ENCODE data around the gene KSR1. TPM values are rescaled to one million over a fixed set of nuclear protein-coding genes. Genes with fewer than 3 reads are reported as not detected.

Gene KSR1
- total RNA-seq, 2 donors from 2014 or later, result 15.5 to 23.8 TPM

DNA sequence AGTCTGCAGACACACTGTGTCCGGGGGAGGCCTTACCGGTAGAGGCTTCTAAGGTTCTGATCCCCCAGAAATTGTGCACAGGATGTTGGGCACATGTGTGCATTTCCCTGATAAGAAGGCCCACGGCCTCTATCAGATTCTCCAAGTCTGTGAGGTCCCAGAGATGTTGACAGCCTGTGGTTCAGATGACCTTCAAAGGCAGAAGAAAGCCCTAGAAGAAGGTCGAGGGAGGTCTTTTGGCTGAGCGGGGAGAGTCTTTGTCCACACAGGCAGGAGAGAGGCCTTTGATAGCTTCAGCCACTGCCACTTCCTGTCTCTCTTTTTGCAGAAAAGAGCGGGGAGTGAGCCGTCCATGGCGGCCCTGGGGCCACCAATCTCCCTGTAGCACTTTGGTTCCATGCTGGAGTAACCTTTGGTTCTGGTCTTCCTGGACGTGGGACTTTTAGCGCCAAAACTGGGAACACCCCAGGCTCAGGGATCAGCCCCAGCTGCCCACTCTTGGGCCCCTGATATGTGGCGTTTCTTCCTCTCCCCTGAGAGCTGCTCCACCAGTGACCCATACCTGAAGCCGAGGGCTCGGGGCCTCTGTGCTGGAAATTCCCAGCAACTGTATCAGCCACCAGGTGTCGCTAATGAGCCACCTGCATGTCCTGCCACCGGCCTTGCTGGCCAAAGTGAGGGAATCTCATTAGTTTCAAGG is 146.6 kb downstream of the KSR1 start:
- ATAC-seq, result peak; percentile 47 to 48
- intact Hi-C loops (cut with DNase I), result loop anchor here (2.0 to 10.0 kb wide), 7 partner anchors 111 to 366 kb away; no protein-coding TSS in a partner anchor

DNA sequence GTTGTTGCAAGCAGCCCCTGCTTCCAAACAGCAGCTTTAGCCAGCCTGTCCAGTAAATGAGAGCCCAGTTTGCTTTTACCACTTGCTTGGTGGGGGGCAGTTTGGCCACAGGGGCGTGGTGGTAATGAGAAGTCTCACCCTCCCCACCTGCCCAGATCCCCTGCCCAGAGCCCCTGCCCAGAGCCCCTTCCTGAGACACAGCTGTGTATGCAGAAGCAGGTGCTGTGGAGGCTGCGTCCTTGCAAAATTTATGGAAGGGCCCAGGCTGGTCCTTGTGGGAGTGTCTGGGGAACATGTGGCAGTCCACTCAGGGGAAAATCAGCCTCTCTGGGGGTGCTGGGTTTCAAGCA is 147.1 kb downstream of the KSR1 start:
- ATAC-seq (no peak), DNase-seq (no peak)
- intact Hi-C loops (cut with DNase I), result loop anchor here (2.0 to 10.0 kb wide), 7 partner anchors 111 to 367 kb away; no protein-coding TSS in a partner anchor

More for the DNA sequence above, 146.6 kb downstream of the KSR1 start:
- peak; percentile 80 for DNase-seq

DNA sequence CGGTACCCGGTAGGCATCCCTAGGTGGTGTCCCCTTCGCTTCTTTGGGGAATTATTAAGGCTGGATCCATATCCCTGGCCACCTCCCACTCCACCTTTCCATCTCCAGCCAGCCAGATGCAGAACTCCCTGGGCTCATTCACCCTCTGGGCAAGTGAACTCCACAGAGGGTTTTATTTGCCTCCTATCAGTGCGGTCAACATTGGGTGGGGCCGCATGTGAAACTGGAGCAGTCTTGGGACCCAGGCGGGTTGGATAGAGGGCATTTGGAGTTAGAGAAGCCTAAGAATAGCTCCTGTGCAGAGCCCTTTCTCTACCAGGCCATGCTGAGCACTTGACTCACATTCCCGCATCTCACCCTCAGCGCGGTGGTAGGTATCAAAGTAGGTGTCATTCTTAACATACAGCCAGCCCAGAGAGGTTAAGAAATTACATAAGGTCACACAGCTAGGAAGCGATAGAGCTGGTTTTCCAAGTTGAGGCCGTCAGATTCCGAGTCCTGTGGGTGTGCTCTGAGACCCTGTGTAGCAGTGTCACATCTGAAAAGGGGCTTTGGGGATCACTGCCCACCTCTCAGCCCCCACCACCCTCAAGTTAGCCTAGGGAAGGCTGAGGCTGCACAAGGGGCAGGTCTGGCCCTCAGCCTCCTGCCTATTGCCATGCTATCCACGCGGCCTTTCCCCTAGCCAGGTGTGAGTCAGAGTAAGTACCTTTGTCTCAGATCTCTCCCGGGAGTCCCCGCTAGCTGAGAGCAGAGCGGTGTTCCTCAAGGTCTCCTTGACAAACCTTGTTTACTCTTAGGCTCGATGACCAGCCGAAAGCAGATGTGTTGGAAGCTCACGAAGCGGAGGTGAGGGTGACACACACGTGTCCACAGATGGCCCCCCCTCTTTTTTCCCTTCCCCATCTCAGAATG is 147.9 kb downstream of the KSR1 start:
- no peak for DNase-seq
- intact Hi-C loops (cut with DNase I), result loop anchor here (2.0 to 10.0 kb wide), 7 partner anchors 112 to 367 kb away; no protein-coding TSS in a partner anchor
- ATAC-seq, result no peak

DNA sequence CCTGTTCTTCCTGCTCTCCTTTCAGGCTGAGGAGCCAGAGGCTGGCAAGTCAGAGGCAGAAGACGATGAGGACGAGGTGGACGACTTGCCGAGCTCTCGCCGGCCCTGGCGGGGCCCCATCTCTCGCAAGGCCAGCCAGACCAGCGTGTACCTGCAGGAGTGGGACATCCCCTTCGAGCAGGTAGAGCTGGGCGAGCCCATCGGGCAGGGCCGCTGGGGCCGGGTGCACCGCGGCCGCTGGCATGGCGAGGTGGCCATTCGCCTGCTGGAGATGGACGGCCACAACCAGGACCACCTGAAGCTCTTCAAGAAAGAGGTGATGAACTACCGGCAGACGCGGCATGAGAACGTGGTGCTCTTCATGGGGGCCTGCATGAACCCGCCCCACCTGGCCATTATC is 149.2 kb downstream of the KSR1 start:
- intact Hi-C loops (cut with DNase I), result loop anchor here in 1 of 2 donors (10.0 kb wide), 2 partner anchors 149 to 221 kb away; no protein-coding TSS in a partner anchor
- no peak for ATAC-seq

DNA sequence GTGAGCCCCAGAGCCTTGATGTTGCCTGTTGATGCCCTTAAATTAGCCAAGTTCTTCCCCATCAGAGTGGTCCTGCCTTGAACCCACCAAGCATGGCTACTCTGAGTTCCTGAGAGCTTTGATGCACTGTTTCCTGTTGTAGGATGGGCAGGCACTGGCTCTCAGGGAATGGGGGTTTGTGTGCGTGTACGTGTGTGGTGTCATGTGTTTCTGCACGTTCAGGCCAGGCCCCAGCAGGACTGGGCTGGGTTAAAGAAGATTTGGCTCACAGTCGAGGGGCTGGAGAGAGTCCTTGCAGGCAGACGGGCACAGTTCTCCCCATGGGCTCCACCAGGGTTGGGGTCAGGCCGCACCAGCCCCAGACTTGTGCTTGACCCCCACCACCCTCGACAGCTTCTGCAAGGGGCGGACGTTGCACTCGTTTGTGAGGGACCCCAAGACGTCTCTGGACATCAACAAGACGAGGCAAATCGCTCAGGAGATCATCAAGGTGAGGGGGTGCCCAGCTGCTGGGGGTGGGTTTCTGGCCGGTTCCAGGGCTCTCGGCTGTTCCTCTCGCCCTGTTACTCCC is 151.4 kb downstream of the KSR1 start:
- no peak for DNase-seq
- ATAC-seq, result no peak
- intact Hi-C loops (cut with DNase I), result loop anchor here (2.0 to 10.0 kb wide), 3 partner anchors 43 to 223 kb away; no protein-coding TSS in a partner anchor

More for the DNA sequence above, 149.2 kb downstream of the KSR1 start:
- no peak for DNase-seq

DNA sequence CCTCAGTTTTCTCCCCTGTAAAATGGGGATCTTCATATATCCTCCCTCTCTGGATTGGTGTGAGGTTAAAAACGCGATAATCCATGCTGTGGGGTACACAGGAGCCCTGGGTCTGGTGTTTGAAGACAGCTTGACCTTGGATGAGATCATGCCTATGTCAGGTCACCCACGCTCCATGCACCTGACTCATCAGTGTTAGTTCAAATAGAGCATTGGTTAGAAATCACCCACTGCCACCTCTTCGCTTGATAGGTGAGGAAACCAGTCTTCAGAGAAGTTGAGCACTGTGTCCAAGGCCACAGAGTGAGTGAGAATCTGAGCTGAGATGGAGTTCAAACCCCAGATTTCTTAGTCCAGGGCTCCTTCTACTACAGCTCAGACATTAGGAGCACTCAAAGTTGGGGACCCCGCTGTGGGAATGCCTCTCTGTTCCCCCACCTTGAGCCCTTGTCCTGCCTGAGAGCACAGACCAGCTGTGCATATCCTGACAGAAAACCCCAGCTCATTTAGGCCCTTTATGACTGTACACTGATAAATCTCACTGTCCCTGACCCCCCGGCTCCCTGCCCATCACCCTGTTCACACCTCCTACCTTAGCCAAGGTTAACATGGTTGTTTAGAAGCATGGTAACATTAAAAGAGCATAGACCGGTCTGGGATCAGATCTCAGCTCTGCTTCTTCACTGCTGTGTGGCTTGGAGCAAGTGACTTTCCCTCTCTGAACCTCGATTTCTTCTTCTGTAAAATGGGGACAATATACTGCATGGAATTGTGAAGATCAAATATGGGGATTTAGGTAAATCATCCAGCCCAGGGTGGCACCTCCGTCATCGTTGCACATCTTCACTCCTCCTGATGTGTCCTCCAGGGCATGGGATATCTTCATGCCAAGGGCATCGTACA is 152.3 kb downstream of the KSR1 start:
- DNase-seq (no peak), ATAC-seq (no peak)
- intact Hi-C loops (cut with DNase I), result loop anchor here in 1 of 2 donors (1.0 to 10.0 kb wide), 3 partner anchors 43 to 224 kb away; no protein-coding TSS in a partner anchor

DNA sequence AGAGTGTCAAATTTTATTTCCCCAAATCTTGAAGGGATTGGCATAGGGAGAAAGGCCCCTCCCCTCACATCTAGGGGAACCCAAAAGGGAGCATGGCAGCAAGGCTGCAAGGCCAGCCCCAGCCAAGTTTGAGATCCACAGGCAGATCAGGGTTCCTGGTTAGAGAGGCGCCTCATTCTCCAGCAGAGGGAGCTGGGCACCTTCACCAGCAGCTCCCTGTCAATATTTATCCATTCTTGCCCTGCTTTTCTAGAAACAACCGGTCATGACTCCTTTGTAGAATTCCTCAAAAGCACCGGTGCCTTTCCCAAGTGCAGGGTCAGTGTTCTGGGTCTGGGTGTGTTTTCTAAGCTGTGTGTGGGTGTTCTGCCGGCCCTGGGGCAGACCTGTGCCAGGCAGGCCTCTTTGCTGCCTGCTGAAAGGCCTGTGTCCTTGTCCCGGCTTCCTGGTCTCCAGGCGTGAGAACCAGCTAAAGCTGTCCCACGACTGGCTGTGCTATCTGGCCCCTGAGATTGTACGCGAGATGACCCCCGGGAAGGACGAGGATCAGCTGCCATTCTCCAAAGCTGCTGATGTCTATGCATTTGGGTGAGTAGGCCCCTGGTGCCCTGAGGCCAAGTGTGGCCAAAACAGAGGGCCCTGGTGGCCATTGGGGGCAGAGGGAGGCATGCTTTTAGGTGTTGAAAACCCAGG is 153.5 kb downstream of the KSR1 start:
- intact Hi-C loops (cut with DNase I), result loop anchor here in 1 of 2 donors (1.0 to 10.0 kb wide), 3 partner anchors 42 to 225 kb away; no protein-coding TSS in a partner anchor
- no peak for DNase-seq
- ATAC-seq, result peak; percentile 30 to 68

DNA sequence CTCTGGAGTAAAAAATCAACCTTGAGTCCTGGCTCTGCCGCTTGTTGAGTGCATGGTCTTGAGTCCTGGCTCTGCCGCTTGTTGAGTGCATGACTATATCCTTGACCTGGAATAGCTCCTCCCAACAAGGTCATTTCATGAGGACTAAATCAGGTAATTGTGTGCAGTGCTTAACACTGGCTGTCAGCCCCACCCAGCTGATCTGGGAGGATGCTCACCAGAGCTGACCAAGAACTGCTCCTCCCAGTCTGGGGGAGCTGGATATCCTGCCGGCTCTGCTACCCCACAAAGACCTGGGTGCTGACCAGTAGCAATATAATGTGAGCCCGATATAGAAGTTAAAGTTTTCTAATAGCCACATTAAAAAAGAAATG is 154.0 kb downstream of the KSR1 start:
- no peak for DNase-seq
- ATAC-seq, result peak in 1 of 2 donors; percentile 51
- intact Hi-C loops (cut with DNase I), result no loop called here

DNA sequence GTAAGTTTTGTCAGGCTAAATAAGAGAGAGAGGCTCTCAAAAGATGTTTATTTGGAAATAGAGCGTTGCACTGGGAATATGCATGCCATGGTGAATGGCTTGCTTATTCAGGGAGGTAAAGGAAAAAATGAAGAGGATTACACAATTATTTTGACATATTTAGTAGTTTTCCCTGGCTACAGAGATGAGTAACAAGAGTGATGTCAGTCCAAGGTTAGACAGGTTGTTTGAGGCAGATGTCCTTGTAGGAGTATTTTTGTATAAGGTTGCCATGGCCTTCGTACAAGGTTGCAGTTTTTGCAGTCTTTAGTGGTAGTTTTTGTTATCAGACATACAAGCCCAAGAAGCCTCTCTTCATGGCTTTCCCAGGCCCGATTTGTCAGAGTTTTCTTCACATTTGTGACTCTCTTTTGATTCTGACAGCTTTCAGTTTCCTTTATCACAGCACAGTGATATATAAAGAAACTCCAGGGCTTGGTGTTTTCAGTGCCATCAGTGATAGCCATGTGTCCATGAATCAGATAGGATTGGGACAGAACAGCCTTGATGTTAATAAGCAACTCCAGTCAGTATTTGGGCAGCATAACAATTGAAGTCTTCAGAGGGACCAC is 156.0 kb downstream of the KSR1 start:
- DNase-seq (no peak), ATAC-seq (peak in 1 of 2 donors; percentile 77)
- intact Hi-C loops (cut with DNase I), result no loop called here

DNA sequence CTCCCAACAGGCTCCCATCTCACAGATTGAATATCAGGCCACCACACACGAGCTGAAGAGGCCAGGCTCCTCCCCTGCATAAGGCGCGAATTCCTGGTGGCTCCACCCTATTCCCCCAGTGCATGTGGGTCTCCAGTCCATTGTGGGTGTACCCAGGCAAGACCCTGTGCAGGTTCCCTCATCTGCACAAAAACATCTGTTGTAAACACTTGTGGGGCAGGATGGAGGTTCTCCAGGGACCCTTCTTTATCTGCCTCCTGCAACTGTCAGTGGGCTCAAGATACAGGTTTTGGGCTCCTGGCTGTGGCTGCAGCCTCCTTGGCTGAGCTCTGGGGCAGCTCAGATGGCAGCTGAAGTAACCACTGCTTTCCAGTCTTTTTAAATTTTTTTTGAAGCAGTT is 157.2 kb downstream of the KSR1 start:
- no peak for ATAC-seq
- intact Hi-C loops (cut with DNase I), result no loop called here
- DNase-seq, result no peak

DNA sequence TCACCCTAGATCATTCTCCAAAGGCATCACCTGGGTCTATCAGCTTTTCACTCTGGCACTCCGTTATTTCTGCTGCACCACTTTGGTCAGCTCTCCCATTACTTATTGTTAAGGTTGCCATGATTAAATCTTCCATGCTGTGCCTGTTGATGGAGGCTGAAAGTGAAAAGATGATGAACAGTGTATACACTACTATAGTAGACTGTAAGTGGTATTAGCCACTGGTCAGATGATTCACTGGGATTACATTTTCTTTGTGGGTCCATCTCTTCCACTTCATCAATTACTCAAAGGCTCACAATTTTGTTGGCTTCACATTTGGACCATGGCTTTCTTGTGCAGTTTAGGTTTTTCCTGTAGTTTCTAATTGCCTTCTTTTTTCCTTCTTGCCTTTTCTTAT is 158.9 kb downstream of the KSR1 start:
- no peak for ATAC-seq
- intact Hi-C loops (cut with DNase I), result no loop called here
- DNase-seq, result no peak

DNA sequence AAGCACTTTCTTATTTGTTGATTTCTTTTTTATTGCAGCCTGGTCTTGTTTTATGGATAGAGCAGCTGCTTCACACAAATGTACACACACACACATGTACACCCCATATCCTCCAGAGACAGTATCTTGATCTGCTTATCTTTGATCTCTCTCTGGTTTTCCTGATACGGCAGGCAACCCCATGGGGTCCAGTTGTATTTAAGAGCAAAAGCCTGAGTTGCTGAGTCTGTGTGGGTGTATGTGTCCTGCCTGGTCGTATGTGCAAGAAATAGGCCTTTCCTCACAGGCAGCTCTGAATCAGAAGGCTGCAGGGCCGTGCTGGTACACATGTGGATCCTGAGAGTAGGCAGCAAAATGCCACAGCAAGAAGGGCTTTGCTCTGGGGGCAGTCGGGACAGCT is 160.2 kb downstream of the KSR1 start:
- intact Hi-C loops (cut with DNase I), result no loop called here
- ATAC-seq (no peak), DNase-seq (no peak)

DNA sequence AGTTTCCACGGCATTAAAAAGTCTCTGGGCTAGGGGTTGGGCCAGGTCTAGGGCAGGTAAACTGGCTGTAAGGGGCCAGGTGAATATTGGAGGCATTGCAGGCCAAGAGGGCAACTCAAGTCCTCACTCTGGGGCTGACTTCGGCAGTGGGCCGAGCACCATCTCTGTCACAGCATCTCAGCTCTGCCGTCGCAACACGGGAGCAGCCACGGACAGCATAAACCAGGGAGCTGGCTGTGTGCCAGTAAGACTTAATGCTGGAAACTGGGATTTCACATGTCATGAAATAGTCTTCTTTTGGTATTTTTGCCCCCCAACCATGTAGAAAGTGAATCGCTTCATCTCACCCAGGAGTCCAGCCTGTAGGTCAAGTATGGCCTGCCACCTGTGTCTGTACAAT is 162.2 kb downstream of the KSR1 start:
- intact Hi-C loops (cut with DNase I), result no loop called here
- DNase-seq, result no peak
- ATAC-seq, result no peak

DNA sequence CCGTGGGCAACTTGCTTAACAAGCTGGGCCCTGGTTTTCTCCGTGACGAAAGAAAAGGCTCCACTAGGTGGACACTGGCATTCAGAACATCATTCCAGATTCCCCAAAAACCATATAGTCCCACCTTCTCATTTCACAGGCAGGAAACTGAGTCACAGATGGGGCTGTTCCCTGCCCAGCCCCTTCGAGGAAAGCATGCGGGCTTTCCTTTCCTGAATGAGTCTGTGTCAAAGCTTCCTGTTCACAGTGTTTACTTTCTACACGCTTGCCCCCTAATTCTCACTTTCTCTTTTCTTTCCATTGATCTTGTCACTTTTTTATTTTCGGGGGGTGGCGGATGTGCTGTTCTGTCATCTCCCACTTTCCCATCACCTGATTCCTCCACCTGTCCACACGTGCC is 164.5 kb downstream of the KSR1 start:
- DNase-seq (no peak), ATAC-seq (no peak)
- intact Hi-C loops (cut with DNase I), result no loop called here

DNA sequence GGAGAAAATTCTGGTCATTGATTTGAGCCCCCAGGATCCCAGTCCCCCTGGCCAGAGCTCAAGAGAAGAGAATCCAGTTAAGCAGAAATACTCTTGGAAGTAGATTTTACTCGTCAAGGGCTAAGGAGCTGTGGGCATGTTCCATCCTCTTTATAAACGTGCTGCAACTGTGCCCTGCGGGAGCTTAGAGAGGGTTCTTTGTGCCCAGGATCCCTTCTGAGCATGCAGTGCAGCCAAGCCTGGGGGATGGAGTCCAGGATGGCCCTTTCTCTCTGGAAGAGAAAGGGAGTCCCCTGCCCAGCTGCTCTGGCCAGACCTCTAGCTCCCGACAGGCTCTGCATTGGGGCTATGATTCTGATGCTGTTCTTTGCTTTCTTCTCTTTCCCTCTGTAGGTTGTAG is 165.3 kb downstream of the KSR1 start:
- ATAC-seq (no peak), DNase-seq (no peak)
- intact Hi-C loops (cut with DNase I), result no loop called here

DNA sequence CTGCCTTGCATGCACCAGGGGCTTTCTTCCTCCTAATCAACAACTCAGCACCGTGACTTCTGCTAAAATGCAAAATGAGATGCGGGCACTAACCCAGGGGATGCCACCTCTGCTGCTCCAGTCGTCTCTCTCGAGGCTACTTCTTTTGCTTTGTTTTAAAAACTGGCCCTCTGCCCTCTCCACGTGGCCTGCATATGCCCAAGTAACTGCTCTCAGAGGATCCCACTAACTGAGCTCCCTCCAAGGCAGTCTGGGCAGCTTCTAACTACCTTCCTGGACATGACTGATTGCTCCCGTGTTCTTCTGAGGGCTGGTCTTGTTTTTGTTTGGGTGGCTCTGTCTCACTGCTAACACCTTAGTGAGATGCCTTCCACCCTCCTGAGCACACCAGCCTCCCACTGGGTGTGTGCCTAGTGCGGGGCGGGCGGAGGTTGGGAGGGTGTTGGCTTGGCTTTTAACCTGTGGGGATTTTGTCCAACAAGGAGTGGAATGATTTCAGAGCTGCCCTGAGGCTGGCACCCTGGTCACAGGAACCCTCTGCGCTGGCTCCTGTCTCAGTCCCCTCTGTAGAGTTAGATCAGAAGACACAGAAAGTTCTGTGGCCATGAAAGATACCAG is 165.8 kb downstream of the KSR1 start:
- intact Hi-C loops (cut with DNase I), result no loop called here
- DNase-seq (no peak), ATAC-seq (no peak)

DNA sequence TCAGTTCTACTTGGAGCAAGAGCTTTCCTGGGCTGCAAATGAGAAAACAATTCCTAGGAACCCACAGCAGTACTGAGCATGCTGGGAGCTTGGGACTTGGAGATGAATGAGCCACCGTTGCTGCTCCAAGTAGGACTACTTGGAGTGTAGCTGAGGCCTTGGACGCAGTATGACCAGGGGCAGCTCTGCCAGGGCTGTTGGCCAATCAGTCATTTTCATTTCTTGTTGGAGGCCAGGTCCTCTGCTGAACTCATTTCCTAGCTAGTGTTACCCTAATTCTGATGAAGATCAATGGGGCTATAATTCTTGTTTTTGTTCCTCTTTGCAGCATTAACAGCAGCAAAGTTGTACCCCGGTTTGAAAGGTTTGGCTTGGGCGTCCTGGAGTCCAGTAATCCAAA is 166.7 kb downstream of the KSR1 start:
- no peak for DNase-seq
- intact Hi-C loops (cut with DNase I), result no loop called here

More for the DNA sequence above, 166.7 kb downstream of the KSR1 start:
- ATAC-seq, result peak; percentile 52 to 90

Data from left cardiac atrium (tissue), 4 donors.